ENCODE measurements around the gene SEMA4A.

SEMA4A gene

GRCh38 chr1:156226782-156227181, 73.4 kb downstream of the SEMA4A start:
- H3K27ac ChIP-seq (ENCODE audit: low read depth, low read length): no peak overlapping the region

More at GRCh38 chr1:156226782-156227181, 73.4 kb downstream of the SEMA4A start:
- H3K36me3 ChIP-seq (ENCODE audit: control insufficient read depth, insufficient read depth, low read length): peaks cover 47% of the 10 kb centered on the region
- no peaks in the 10 kb centered on the region for H3K27me3 ChIP-seq (ENCODE audit: control insufficient read depth, insufficient read depth, low read length)
- H3K9ac ChIP-seq (ENCODE audit: low read length): no peak overlapping the region
- H3K4me3 ChIP-seq (ENCODE audit: low read depth, low read length): no peak overlapping the region
- no peaks in the 10 kb centered on the region for H3K9me3 ChIP-seq (ENCODE audit: control insufficient read depth, insufficient read depth, low read depth, low read length)
- H3K4me1 ChIP-seq (ENCODE audit: control insufficient read depth, insufficient read depth, low read length): 0 out of 2 replicates have a peak, but pooled peaks cover 1% of the 10 kb centered on the region
